ES-I3 (cell line): ENCODE data around the gene ZKSCAN8.
A peak's percentile ranks its signal among the peaks of the same experiment; 100 is the strongest.
"Not testable (repeated sequence)": the region's sequence is repeated elsewhere in the genome, so short reads cannot be mapped to it uniquely, and the experiment has no call there.

Source experiments
- H3K36me3 ChIP-seq: 2 replicates; pipeline ENCODE4 v1.6.1; 2013; ENCODE audit warnings: mild to moderate bottlenecking, low read length, control low read depth, moderate library complexity; ENCODE audit not compliant: insufficient read depth
- H3K4me1 ChIP-seq: 2 replicates; pipeline ENCODE4 v1.6.1; 2013; ENCODE audit warnings: mild to moderate bottlenecking, control low read depth, low read length; ENCODE audit not compliant: insufficient read depth
- H3K9ac ChIP-seq: 2 replicates; pipeline ENCODE4 v1.6.1; 2013; ENCODE audit warnings: low read depth, mild to moderate bottlenecking, low read length, moderate library complexity
- H3K9me3 ChIP-seq: 2 replicates; pipeline ENCODE4 v1.6.1; 2013; ENCODE audit warnings: mild to moderate bottlenecking, low read length, moderate library complexity; ENCODE audit not compliant: control insufficient read depth, insufficient read depth

Gene ZKSCAN8

GRCh38 chr6:28141500-28142329 is at the start of gene ZKSCAN8:
ZKSCAN8 (plus strand) TSS chr6:28141883; CDS start chr6:28148408, 6,525 bp downstream.
- 0 out of 2 replicates have a peak, but pooled peaks cover 6% of the 10 kb centered on the region for H3K36me3 ChIP-seq
- peak within 1 kb of the TSS; percentile 85 for H3K9ac ChIP-seq
- H3K4me1 ChIP-seq = no peaks in the 10 kb centered on the region
- H3K9me3 ChIP-seq = no peaks in the 10 kb centered on the region

DNA sequence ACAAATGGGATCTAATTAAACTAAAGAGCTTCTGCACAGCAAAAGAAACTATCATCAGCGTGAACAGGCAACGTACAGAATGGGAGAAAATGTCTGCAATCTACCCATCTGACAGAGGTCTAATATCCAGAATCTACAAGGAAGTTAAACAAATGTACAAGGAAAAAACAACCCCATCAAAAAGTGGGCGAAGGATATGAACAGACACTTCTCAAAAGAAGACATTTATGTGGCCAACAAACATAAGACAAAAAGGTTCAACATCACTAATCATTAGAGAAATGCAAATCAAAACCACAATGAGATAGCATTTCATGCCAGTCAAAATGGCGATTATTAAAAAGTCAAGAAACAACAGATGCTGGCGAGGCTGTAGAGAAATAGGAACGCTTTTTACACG is 39.5 kb upstream of the ZKSCAN8 start:
- H3K4me1 ChIP-seq, H3K9me3 ChIP-seq, H3K9ac ChIP-seq, H3K36me3 ChIP-seq: not testable (repeated sequence)

GRCh38 chr6:28102699-28103098 is 39.0 kb upstream of the ZKSCAN8 start:
- not testable (repeated sequence) for H3K9me3 ChIP-seq, H3K4me1 ChIP-seq, H3K9ac ChIP-seq, H3K36me3 ChIP-seq

- Histone ChIP-seq H3K4me1 (no peaks in the 10 kb centered on the region), H3K9me3 (no peaks in the 10 kb centered on the region)
These were observed 37.1 kb upstream of the ZKSCAN8 start for GRCh38 chr6:28104392-28105244.

DNA sequence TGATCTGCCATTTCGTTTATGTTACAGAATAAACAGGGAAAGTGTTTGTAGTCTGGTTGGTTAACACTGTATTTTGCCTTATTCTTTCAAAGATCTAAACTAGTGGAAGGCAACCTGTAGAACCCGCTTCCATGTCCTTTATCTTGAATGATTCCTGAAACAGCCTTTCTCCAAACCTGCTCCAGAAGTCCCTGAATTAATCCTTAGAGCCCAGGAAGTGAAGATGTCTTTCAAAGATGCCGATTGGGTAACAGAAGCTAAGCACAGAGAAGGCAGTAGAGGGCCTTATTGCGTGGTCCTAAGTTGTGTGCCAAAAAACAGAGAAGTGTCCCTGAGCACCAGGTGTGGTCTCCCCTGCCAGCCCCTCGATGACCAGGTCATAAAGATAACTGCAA is 36.4 kb upstream of the ZKSCAN8 start:
- Histone ChIP-seq H3K36me3 (no peaks in the 10 kb centered on the region), H3K9ac (peak overlapping the region; percentile 95), H3K4me1 (no peaks in the 10 kb centered on the region), H3K9me3 (no peaks in the 10 kb centered on the region)

More at GRCh38 chr6:28104392-28105244, 37.1 kb upstream of the ZKSCAN8 start:
- Histone ChIP-seq H3K36me3 (no peaks in the 10 kb centered on the region), H3K9ac (peak overlapping the region; percentile 95)

DNA sequence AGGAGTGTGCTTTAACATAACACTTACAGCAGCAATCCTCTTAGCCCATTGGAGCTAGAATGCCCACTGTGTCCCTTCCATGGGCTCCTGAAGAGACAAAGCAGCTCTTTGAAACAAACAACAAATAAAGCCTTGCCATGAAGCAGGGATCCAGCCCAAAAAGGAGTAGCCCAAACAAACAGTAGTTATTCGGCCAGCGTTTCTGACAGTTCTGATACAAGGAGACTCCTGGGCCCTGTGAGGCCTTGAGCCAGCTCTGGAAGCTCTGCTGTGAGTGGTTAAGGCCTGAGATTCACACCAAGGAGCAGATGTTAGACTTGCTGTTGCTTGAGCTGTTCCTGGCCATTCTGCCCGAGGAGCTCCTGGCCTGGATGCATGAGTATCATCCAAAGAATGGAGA is 34.2 kb upstream of the ZKSCAN8 start:
- Histone ChIP-seq H3K9me3 (no peaks in the 10 kb centered on the region), H3K4me1 (no peaks in the 10 kb centered on the region), H3K36me3 (no peaks in the 10 kb centered on the region), H3K9ac (no peak overlapping the region)

- 0 out of 2 replicates have a peak, but pooled peaks cover 3% of the 10 kb centered on the region for H3K36me3 ChIP-seq
- H3K4me1 ChIP-seq = no peaks in the 10 kb centered on the region
- no peaks in the 10 kb centered on the region for H3K9me3 ChIP-seq
- no peak overlapping the region for H3K9ac ChIP-seq
These were observed 29.7 kb upstream of the ZKSCAN8 start for GRCh38 chr6:28111964-28112363.

GRCh38 chr6:28115799-28116198 is 25.9 kb upstream of the ZKSCAN8 start:
- no peak overlapping the region for H3K9ac ChIP-seq
- H3K36me3 ChIP-seq = 0 out of 2 replicates have a peak, but pooled peaks cover 3% of the 10 kb centered on the region
- H3K9me3 ChIP-seq = no peaks in the 10 kb centered on the region
- H3K4me1 ChIP-seq = no peaks in the 10 kb centered on the region

DNA sequence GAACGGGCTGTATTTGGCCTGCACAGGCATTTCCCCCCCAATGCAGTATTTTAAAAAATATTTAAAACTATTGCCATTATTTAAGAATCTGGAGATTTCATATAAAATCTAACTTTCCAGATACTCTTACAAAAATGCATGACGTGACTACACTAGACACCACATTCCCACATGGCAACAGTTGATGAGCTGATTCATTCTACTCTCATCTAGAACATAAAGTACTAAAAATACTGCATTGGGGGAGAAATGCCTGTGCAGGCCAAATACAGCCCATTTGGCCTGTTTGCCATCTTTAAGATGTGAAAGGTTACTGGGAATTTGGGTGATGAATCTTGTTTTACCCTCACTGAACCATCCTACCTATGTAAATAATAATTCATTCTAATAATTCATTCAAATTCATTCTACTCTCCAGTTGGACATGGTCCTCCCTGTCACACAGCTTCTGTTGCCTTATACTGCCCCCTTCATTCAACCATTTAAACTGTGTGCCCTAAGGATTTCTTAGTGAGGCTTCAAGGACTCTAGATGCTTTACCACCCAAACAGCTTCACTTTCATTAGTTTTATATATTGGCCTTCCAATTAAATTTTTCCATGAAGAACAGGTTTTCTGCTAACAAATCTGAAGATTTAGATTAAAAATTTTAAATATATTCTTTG is 24.2 kb upstream of the ZKSCAN8 start:
- Histone ChIP-seq H3K36me3 (0 out of 2 replicates have a peak, but pooled peaks cover 3% of the 10 kb centered on the region), H3K9ac (no peak overlapping the region), H3K9me3 (no peaks in the 10 kb centered on the region), H3K4me1 (no peaks in the 10 kb centered on the region)

DNA sequence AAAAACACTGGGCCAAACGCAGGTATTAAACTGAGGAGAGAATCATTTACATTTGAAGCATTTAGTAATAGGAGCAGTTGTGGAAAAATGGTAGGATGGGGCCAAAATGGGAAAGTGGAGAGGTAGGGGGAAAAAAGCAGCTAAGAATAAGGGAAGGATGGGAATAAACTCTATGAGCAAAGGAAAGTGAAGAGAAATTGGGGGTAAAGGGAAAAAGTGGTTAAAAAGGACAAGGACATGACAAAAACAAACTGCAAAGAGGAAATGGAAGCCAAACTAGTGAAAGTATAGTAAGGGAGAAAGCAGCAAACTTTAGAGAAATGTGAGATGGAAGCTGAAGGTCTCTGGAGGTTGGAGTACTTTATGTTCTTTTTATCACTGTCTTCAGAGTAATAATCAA is 23.5 kb upstream of the ZKSCAN8 start:
- no peaks in the 10 kb centered on the region for H3K9me3 ChIP-seq
- 0 out of 2 replicates have a peak, but pooled peaks cover 3% of the 10 kb centered on the region for H3K36me3 ChIP-seq
- H3K4me1 ChIP-seq = no peaks in the 10 kb centered on the region

DNA sequence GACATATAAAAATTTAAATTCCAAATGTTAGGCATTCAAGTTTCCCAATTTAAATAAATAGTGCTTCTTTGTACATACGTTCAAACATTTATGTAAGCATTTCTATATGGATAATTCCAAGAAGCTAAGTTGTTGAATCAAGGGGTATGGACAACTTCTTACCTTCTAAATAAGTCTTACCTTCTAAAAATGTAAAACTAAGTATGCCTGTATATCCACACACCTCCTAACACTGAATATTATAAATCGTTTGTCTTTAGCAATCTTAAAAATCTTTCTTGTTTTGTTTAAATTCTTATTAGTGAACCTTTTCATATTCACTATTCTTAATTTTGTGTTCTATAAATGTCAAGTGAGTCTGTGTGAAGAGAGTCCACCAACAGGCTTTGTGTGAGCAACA is 19.8 kb upstream of the ZKSCAN8 start:
- Histone ChIP-seq H3K9ac (no peak overlapping the region), H3K36me3 (peaks cover 4% of the 10 kb centered on the region; the same call in 1 of the 2 replicates), H3K9me3 (no peaks in the 10 kb centered on the region), H3K4me1 (0 out of 2 replicates have a peak, but pooled peaks cover 3% of the 10 kb centered on the region)

More for the DNA sequence above, 23.5 kb upstream of the ZKSCAN8 start:
- H3K9ac ChIP-seq = no peak overlapping the region

DNA sequence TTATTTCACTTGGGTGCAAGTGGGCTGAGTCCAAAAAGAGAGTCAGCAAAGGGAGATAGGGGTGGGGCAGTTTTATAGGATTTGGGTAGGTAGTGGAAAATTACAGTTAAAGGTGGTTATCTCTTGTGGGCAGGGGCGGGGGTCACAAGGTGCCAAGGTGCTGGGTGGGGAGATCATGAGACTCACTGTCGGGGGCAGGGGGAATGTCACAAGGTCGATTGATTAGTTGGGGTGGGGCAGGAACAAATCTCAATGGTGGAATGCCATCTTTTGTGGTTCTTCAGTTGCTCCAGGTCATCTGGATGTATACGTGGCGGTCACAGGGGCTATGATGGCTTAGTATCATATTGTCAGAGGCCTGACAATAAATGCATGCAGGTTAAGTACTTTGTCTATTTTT is 19.4 kb upstream of the ZKSCAN8 start:
- H3K9ac ChIP-seq, H3K36me3 ChIP-seq, H3K9me3 ChIP-seq, H3K4me1 ChIP-seq: not testable (repeated sequence)

DNA sequence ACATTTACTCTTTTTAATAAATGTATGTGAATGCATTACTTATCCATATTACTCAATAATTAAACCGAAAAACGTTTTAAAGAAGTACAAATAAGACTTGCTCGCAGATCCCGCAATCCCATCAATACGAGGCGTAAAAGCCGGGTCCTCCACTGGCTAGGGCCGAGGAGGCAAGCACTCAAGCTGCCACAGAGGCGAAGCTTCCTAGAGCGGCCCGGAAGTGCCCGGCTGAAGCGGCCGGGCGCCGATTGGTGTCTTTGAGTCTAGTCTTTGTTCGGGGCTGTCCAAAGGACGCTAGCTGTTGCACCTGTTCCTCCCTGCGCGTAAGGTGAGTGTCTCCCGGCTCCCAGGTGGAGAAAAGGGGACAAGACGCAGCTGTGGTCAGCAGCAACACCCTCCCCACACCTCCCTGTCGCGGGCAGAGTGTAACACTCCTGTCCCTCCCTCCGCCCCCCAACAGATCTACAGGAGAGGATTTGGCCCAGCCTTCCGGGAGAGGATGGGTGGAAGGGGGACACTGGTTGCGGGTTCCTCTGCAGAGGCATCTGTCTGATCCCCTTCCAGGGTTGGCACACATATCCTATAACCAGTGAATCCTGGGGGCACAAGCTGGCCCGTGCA is 17.2 kb upstream of the ZKSCAN8 start, which contains the start of gene ZSCAN16:
ZSCAN16 (plus strand) TSS at position 260 of the 621 bp plus-strand sequence. CDS start 835 bp downstream, outside the sequence.
- peaks cover 8% of the 10 kb centered on the region; the same call in 1 of the 2 replicates for H3K36me3 ChIP-seq
- peak within 1 kb of the TSS; percentile 82 for H3K9ac ChIP-seq
- H3K9me3 ChIP-seq = no peaks in the 10 kb centered on the region
- H3K4me1 ChIP-seq = 0 out of 2 replicates have a peak, but pooled peaks cover 3% of the 10 kb centered on the region
